Effector memory CD8-positive, alpha-beta T cell (primary cell): Measurements from ENCODE around the gene CD276.
A peak's percentile ranks its signal among the peaks of the same experiment; 100 is the strongest.

Experiments
- ATAC-seq: fragments of 150-1000 bp; cut with Tn5 transposase; replicated peaks from 2 replicates; pipeline ENCODE4 v1.10.0; 2021; ENCODE audit warnings: mild to moderate bottlenecking, moderate library complexity
- DNase-seq, 3 experiments: peaks; one replicate each; pipeline ENCODE4 v3.0.0; 2021
- H3K27ac Mint-ChIP-seq, 2 donors: one replicate each; pipeline ENCODE4 v1.8.0; 2022; ENCODE audit warnings: mild to moderate bottlenecking in 2 of 2, mixed read lengths in 2 of 2, moderate library complexity in 2 of 2
- H3K27me3 Mint-ChIP-seq, 2 donors: one replicate each; pipeline ENCODE4 v1.8.0; 2022; ENCODE audit warnings: mixed read lengths in 2 of 2
- H3K36me3 Mint-ChIP-seq: one replicate; pipeline ENCODE4 v1.8.0; 2022; ENCODE audit warnings: mild to moderate bottlenecking, moderate library complexity, mixed read lengths; ENCODE audit not compliant: insufficient read depth
- H3K4me1 Mint-ChIP-seq, 2 donors: one replicate each; pipeline ENCODE4 v1.8.0; 2022; ENCODE audit warnings: low read depth in 2 of 2, mixed read lengths in 2 of 2
- H3K4me3 Mint-ChIP-seq, 2 donors: one replicate each; pipeline ENCODE4 v1.8.0; 2022; ENCODE audit warnings: mild to moderate bottlenecking in 2 of 2, mixed read lengths in 2 of 2, moderate library complexity in 2 of 2
- H3K9me3 Mint-ChIP-seq, 2 donors: one replicate each; pipeline ENCODE4 v1.8.0; 2022; ENCODE audit warnings: mixed read lengths in 2 of 2

CD276 gene

GRCh38 chr15:73749533-73749932 lies 65.3 kb downstream of the CD276 start:
- Mint-ChIP-seq H3K4me3 (no peak overlapping the region), H3K4me1 (peaks cover 0 to 3% of the 10 kb centered on the region in 2 donors), H3K36me3 (peaks cover 3% of the 10 kb centered on the region), H3K27ac (no peak overlapping the region), H3K9me3 (no peaks in the 10 kb centered on the region), H3K27me3 (peaks cover 71 to 87% of the 10 kb centered on the region in 2 donors)
- ATAC-seq (no peak), DNase-seq (no peak)

- DNase-seq: no peak
- H3K4me3 Mint-ChIP-seq: no peak overlapping the region
- ATAC-seq: no peak
- H3K4me1 Mint-ChIP-seq: peaks cover 0 to 3% of the 10 kb centered on the region in 2 donors
- H3K9me3 Mint-ChIP-seq: no peaks in the 10 kb centered on the region
- H3K27me3 Mint-ChIP-seq: peaks cover 75 to 87% of the 10 kb centered on the region in 2 donors
- H3K36me3 Mint-ChIP-seq: peaks cover 2% of the 10 kb centered on the region
- H3K27ac Mint-ChIP-seq: no peak overlapping the region
These were observed 65.8 kb downstream of the CD276 start for GRCh38 chr15:73749971-73750370.

GRCh38 chr15:73750438-73750837 lies 66.3 kb downstream of the CD276 start:
- Mint-ChIP-seq H3K4me1 (peaks cover 0 to 3% of the 10 kb centered on the region in 2 donors), H3K9me3 (no peaks in the 10 kb centered on the region), H3K36me3 (no peaks in the 10 kb centered on the region), H3K27me3 (peaks cover 72 to 87% of the 10 kb centered on the region in 2 donors), H3K4me3 (no peak overlapping the region), H3K27ac (no peak overlapping the region)
- DNase-seq (no peak), ATAC-seq (no peak)

GRCh38 chr15:73750951-73751350 lies 66.8 kb downstream of the CD276 start:
- no peak overlapping the region for H3K27ac Mint-ChIP-seq
- H3K4me1 Mint-ChIP-seq: peaks cover 0 to 3% of the 10 kb centered on the region in 2 donors
- H3K4me3 Mint-ChIP-seq: peak overlapping the region; percentile 44 to 48
- DNase-seq: no peak
- no peaks in the 10 kb centered on the region for H3K9me3 Mint-ChIP-seq
- ATAC-seq: no peak
- H3K36me3 Mint-ChIP-seq: no peaks in the 10 kb centered on the region
- H3K27me3 Mint-ChIP-seq: peaks cover 75 to 87% of the 10 kb centered on the region in 2 donors

GRCh38 chr15:73751511-73751898 lies 67.3 kb downstream of the CD276 start:
- Mint-ChIP-seq H3K36me3 (no peaks in the 10 kb centered on the region), H3K27me3 (peaks cover 75 to 87% of the 10 kb centered on the region in 2 donors), H3K4me3 (peak overlapping the region; percentile 44 to 48), H3K9me3 (no peaks in the 10 kb centered on the region), H3K4me1 (peaks cover 0 to 3% of the 10 kb centered on the region in 2 donors), H3K27ac (no peak overlapping the region)
- DNase-seq (no peak), ATAC-seq (no peak)

- Mint-ChIP-seq H3K27me3 (peaks cover 72 to 82% of the 10 kb centered on the region in 2 donors), H3K4me1 (peaks cover 0 to 3% of the 10 kb centered on the region in 2 donors), H3K4me3 (no peak overlapping the region), H3K9me3 (no peaks in the 10 kb centered on the region), H3K36me3 (no peaks in the 10 kb centered on the region), H3K27ac (no peak overlapping the region)
- ATAC-seq: no peak
- DNase-seq: no peak
These were observed 68.0 kb downstream of the CD276 start for GRCh38 chr15:73751899-73752805.

- no peak overlapping the region for H3K27ac Mint-ChIP-seq
- H3K4me1 Mint-ChIP-seq: peaks cover 0 to 3% of the 10 kb centered on the region in 2 donors
- DNase-seq (no peak), ATAC-seq (no peak)
- peaks cover 66 to 75% of the 10 kb centered on the region in 2 donors for H3K27me3 Mint-ChIP-seq
- no peak overlapping the region for H3K4me3 Mint-ChIP-seq
- no peaks in the 10 kb centered on the region for H3K36me3 Mint-ChIP-seq
- H3K9me3 Mint-ChIP-seq: no peaks in the 10 kb centered on the region
These were observed 68.6 kb downstream of the CD276 start for GRCh38 chr15:73752806-73753193.

- Mint-ChIP-seq H3K9me3 (no peaks in the 10 kb centered on the region), H3K27ac (no peak within 1 kb of the TSS), H3K36me3 (no peaks in the 10 kb centered on the region), H3K4me3 (peak within 1 kb of the TSS; percentile 30 to 53), H3K27me3 (peaks cover 63 to 68% of the 10 kb centered on the region in 2 donors), H3K4me1 (peaks cover 0 to 3% of the 10 kb centered on the region in 2 donors)
- DNase-seq (no peak), ATAC-seq (no peak)
These were observed 69.3 kb downstream of the CD276 start, which contains the start of gene INSYN1 for GRCh38 chr15:73753250-73754130. Gene INSYN1, minus strand, starts transcription at chr15:73753351. Its CDS starts 2,221 bp downstream, at chr15:73751130.

- no peak for DNase-seq
- Mint-ChIP-seq H3K9me3 (no peaks in the 10 kb centered on the region), H3K27me3 (peaks cover 54 to 58% of the 10 kb centered on the region in 2 donors), H3K27ac (no peak overlapping the region), H3K4me1 (peaks cover 0 to 3% of the 10 kb centered on the region in 2 donors), H3K36me3 (no peaks in the 10 kb centered on the region), H3K4me3 (no peak overlapping the region)
- ATAC-seq: no peak
These were observed 70.3 kb downstream of the CD276 start for GRCh38 chr15:73754461-73754860.

- H3K27me3 Mint-ChIP-seq: peaks cover 44 to 48% of the 10 kb centered on the region in 2 donors
- no peak overlapping the region for H3K27ac Mint-ChIP-seq
- H3K36me3 Mint-ChIP-seq: no peaks in the 10 kb centered on the region
- peaks cover 0 to 3% of the 10 kb centered on the region in 2 donors for H3K4me1 Mint-ChIP-seq
- H3K4me3 Mint-ChIP-seq: no peak overlapping the region
- ATAC-seq: no peak
- no peaks in the 10 kb centered on the region for H3K9me3 Mint-ChIP-seq
- DNase-seq: no peak
These were observed 71.3 kb downstream of the CD276 start for GRCh38 chr15:73755481-73755880.

GRCh38 chr15:73755946-73756345 lies 71.8 kb downstream of the CD276 start:
- Mint-ChIP-seq H3K4me3 (no peak overlapping the region), H3K9me3 (no peaks in the 10 kb centered on the region), H3K36me3 (no peaks in the 10 kb centered on the region), H3K27me3 (peaks cover 39 to 44% of the 10 kb centered on the region in 2 donors), H3K4me1 (peaks cover 0 to 3% of the 10 kb centered on the region in 2 donors), H3K27ac (no peak overlapping the region)
- ATAC-seq (no peak), DNase-seq (no peak)

- Mint-ChIP-seq H3K36me3 (no peaks in the 10 kb centered on the region), H3K27me3 (peaks cover 34 to 39% of the 10 kb centered on the region in 2 donors), H3K9me3 (no peaks in the 10 kb centered on the region)
These were observed 72.2 kb downstream of the CD276 start for GRCh38 chr15:73756390-73756789.

GRCh38 chr15:73756947-73757513 lies 72.8 kb downstream of the CD276 start:
- Mint-ChIP-seq H3K27me3 (peaks cover 32 to 35% of the 10 kb centered on the region in 2 donors), H3K4me3 (no peak overlapping the region), H3K4me1 (peaks cover 0 to 3% of the 10 kb centered on the region in 2 donors), H3K36me3 (no peaks in the 10 kb centered on the region), H3K9me3 (no peaks in the 10 kb centered on the region), H3K27ac (no peak overlapping the region)
- DNase-seq: no peak
- no peak for ATAC-seq

More at GRCh38 chr15:73756390-73756789, 72.2 kb downstream of the CD276 start:
- Mint-ChIP-seq H3K4me3 (no peak overlapping the region), H3K4me1 (peaks cover 0 to 3% of the 10 kb centered on the region in 2 donors), H3K27ac (no peak overlapping the region)
- DNase-seq (no peak), ATAC-seq (no peak)
